A673 (cell line): ENCODE data around the gene SLC35F6.

Experiments
- CTCF ChIP-seq: fragments of 300-800, 200-600 bp; sonication (generic); conservative IDR thresholded peaks from 2 replicates; pipeline ENCODE4 v1.5.1; 2017; ENCODE audit warnings: low read depth, mild to moderate bottlenecking, antibody characterized with exemption, low read length, moderate library complexity, mixed read lengths
- EZH2 ChIP-seq: fragments of 200-600 bp; sonication (generic); IDR thresholded peaks from 2 replicates; pipeline ENCODE4 v1.6.1; 2017; ENCODE audit warnings: borderline replicate concordance, low read depth, mild to moderate bottlenecking, mixed read lengths, antibody characterized with exemption, low read length; ENCODE audit not compliant: poor library complexity, severe bottlenecking

DNA sequence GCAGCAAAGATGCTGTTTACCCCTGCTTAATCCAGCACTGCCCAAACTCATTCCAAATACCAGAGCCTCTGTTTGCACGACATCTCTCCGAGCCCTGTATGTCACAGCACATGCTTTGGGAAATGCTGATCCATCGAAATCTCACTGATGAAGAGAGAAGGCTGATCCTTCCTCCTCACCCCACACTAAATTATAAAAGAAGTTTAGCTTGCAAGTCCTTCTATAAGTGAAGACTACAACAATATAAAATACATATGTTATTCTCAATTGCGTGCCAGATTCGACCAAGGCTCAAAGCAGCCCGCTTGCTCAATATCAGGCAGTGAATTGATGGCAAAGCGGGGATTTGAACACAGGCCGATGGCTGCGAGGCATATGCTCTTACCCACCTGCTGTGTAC is 30.7 kb upstream of the SLC35F6 start:
- TF ChIP-seq CTCF (no peak), EZH2 (no peak)
